Forelimb muscle (tissue), 1 donor: Measurements from ENCODE around the gene MYF5. TPM values are rescaled to one million over a fixed set of nuclear protein-coding genes. Genes with fewer than 3 reads are reported as not detected.

Source experiments
- DNase-seq: peaks from one replicate; pipeline ENCODE4 v3.0.0-alpha.2; 2013; ENCODE audit warnings: low read depth
- polyA plus RNA-seq: library from polyadenylated mRNA; unstranded; fragments of 120-200 nt; gene quantifications from one replicate; pipeline ENCODE4 v1.2.1, GENCODE V29; 2013; ENCODE audit not compliant: insufficient read length

Gene MYF5
- polyA plus RNA-seq, 1 donor, result 25.0 TPM

DNA sequence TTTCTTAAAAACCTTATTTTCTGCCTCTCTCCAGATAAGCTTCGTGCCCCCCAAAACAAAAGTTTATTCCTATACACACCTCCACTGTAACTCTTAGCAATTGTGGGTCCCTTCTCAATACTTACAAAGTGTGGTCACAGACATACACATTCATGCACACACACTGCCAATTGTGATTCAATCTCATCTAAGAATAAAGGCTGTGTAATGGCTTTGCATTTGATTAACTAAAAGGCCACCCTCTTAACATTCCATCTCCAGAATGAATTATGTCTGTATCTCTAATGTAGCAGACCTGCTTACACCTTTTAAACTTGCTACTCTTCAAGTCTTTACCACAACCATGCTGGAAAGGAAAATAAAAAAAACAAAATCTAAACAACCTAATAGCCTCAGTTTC is 49.5 kb downstream of the MYF5 start:
- no peak for DNase-seq

DNA sequence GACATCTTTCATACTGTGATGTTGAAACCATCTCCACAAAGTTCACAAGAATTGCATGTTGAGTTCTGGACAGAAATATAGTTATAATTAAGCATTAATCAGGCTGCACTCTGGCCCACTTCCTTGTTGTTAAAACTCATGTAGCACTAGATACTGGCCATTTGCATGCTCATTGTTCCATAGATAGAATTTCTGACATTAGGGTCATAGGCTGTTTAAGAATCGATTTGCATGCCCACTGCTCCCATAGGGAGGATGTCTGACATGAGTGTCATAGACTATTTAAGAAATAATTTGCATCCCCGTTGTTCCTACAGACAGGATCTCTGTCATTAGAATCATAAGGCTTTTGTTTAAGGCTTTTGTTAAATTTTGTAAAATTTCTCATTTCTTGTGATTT is 50.2 kb downstream of the MYF5 start:
- DNase-seq, result no peak

Other genes with a start within 250 kb of the MYF5 start
- gene MYF6, start 9.3 kb upstream of the MYF5 start, polyA plus RNA-seq, result 90.3 TPM
- gene LIN7A, start 221.0 kb downstream of the MYF5 start, polyA plus RNA-seq, result 2.3 TPM